PC-3 (cell line): ENCODE measurements around the gene PCDHGB7. TPM values are rescaled to one million over a fixed set of nuclear protein-coding genes. Genes with fewer than 3 reads are reported as not detected.
"Not testable (repeated sequence)": the region's sequence is repeated elsewhere in the genome, so short reads cannot be mapped to it uniquely, and the experiment has no call there.

Experiments
- ATAC-seq: fragments of 200-7000 bp; cut with Tn5 transposase; 2 replicates; pipeline ENCODE4 v1.9.1; 2020; ENCODE audit warnings: mild to moderate bottlenecking, moderate library complexity
- BruUV-seq: library from RNA; stranded (reverse); fragments of 400-500 nt; replicated peaks from 2 replicates; lab custom pipeline; 2021; lab: Mats Ljungman, UMichigan
- CTCF ChIA-PET: fragments of 300-600 bp; sonication (Branson Sonifier 250); formaldehyde crosslinking; loops from one replicate; lab custom pipeline; 2022; ENCODE audit warnings: antibody characterized with exemption; lab: Charles Lee
- POLR2A ChIA-PET: fragments of 300-600 bp; sonication (Branson Sonifier 250); formaldehyde crosslinking; loops from one replicate; lab custom pipeline; 2022; ENCODE audit warnings: antibody characterized with exemption; ENCODE audit not compliant: unreplicated experiment; lab: Charles Lee
- DNase-seq: peaks from one replicate; pipeline ENCODE4 v3.0.0-alpha.2; 2015
- H2AFZ ChIP-seq: fragments of 300-600 bp; sonication (generic); 2 replicates; pipeline ENCODE4 v1.6.0; 2016; ENCODE audit warnings: antibody characterized with exemption, low read length
- H3F3A ChIP-seq: fragments of 300-600 bp; sonication (generic); one replicate; pipeline ENCODE4 v1.6.0; 2017; ENCODE audit warnings: antibody characterized with exemption, low read length, control low read depth, mild to moderate bottlenecking; ENCODE audit not compliant: unreplicated experiment
- H3K27ac ChIP-seq: fragments of 300-600 bp; sonication (generic); 2 replicates; pipeline ENCODE4 v1.5.1; 2016; ENCODE audit warnings: mild to moderate bottlenecking, low read length
- H3K27me3 ChIP-seq: fragments of 300-600 bp; sonication (generic); 2 replicates; pipeline ENCODE4 v1.6.1; 2016; ENCODE audit warnings: low read length, mixed read lengths
- H3K36me3 ChIP-seq: fragments of 300-600 bp; sonication (generic); 2 replicates; pipeline ENCODE4 v1.6.1; 2016; ENCODE audit warnings: low read depth, mixed run types, low read length, mixed read lengths
- H3K4me1 ChIP-seq: fragments of 300-600 bp; sonication (generic); 2 replicates; pipeline ENCODE4 v1.5.1; 2016; ENCODE audit warnings: low read length; ENCODE audit not compliant: insufficient read depth
- H3K4me2 ChIP-seq: fragments of 300-600 bp; sonication (generic); 2 replicates; pipeline ENCODE4 v1.6.0; 2016; ENCODE audit warnings: low read length
- H3K4me3 ChIP-seq: fragments of 300-600 bp; sonication (generic); 2 replicates; pipeline ENCODE4 v1.5.1; 2016; ENCODE audit warnings: mild to moderate bottlenecking, low read length, mixed read lengths
- H3K79me2 ChIP-seq: fragments of 300-600 bp; sonication (generic); 2 replicates; pipeline ENCODE4 v1.6.1; 2017; ENCODE audit warnings: low read length, mixed read lengths
- H3K9ac ChIP-seq: fragments of 300-600 bp; sonication (generic); 2 replicates; pipeline ENCODE4 v1.6.0; 2016; ENCODE audit warnings: mild to moderate bottlenecking, low read length
- H3K9me2 ChIP-seq: fragments of 300-600 bp; sonication (generic); replicated peaks from 2 replicates; pipeline ENCODE4 v1.6.1; 2016; ENCODE audit warnings: mixed run types, low read length, mixed read lengths
- H3K9me3 ChIP-seq: fragments of 300-600 bp; sonication (generic); 2 replicates; pipeline ENCODE4 v1.6.1; 2016; ENCODE audit warnings: low read length, mixed read lengths
- H4K20me1 ChIP-seq: fragments of 300-600 bp; sonication (generic); 2 replicates; pipeline ENCODE4 v1.6.1; 2016; ENCODE audit warnings: low read length, mixed read lengths
- CTCF ChIP-seq: fragments of 300-600 bp; sonication (generic); conservative IDR thresholded peaks from 2 replicates; pipeline ENCODE4 v1.5.1; 2017; ENCODE audit warnings: antibody characterized with exemption, low read depth, mild to moderate bottlenecking, low read length
- EZH2 ChIP-seq: fragments of 300-600 bp; sonication (generic); IDR thresholded peaks from one replicate; pipeline ENCODE4 v1.6.1; 2017; ENCODE audit warnings: antibody characterized with exemption, mild to moderate bottlenecking, low read length; ENCODE audit not compliant: unreplicated experiment
- EZH2phosphoT487 ChIP-seq: fragments of 300-600 bp; sonication (generic); IDR thresholded peaks from 2 replicates; pipeline ENCODE4 v1.6.1; 2018; ENCODE audit warnings: mild to moderate bottlenecking, antibody characterized with exemption, low read length, borderline replicate concordance
- intact Hi-C: fragments of 100-400 bp; cut with micrococcal nuclease; formaldehyde crosslinking; loops from 2 replicates; pipeline ENCODE4 v1.9.0; 2023
- total RNA-seq: library from RNA; depleted of rRNA; stranded (reverse); fragments of >200 nt; gene quantifications from 2 replicates; pipeline ENCODE4 v1.2.3, GENCODE V29; 2014

The PCDHGB7 gene
- total RNA-seq, 1 experiment from 2014 or later, result 0.44 TPM

- Histone ChIP-seq H3K27me3 (no peaks in the 10 kb centered on the region), H2AFZ (no peak overlapping the region), H3K4me3 (no peak overlapping the region), H4K20me1 (no peaks in the 10 kb centered on the region), H3K36me3 (no peaks in the 10 kb centered on the region), H3K79me2 (no peaks in the 10 kb centered on the region), H3K9me2 (no peaks in the 10 kb centered on the region), H3K4me2 (no peak overlapping the region), H3F3A (no peaks in the 10 kb centered on the region), H3K4me1 (no peaks in the 10 kb centered on the region), H3K9ac (no peak overlapping the region), H3K27ac (no peak overlapping the region), H3K9me3 (0 out of 2 replicates have a peak, but pooled peaks cover 4% of the 10 kb centered on the region)
- CTCF ChIA-PET, result no interaction called here
- ATAC-seq (no peak), DNase-seq (no peak)
- TF ChIP-seq EZH2, result no peak
- no peak for TF ChIP-seq EZH2phosphoT487
- no peak for TF ChIP-seq CTCF
- intact Hi-C loops, result no loop called here
- POLR2A ChIA-PET, result no interaction called here
- BruUV-seq, result no TSS peak
Observed at GRCh38 chr5:141431286-141431685, 13.8 kb downstream of the PCDHGB7 start.

- H3K4me2 ChIP-seq, H4K20me1 ChIP-seq, ATAC-seq, POLR2A ChIA-PET, intact Hi-C loops, DNase-seq, H3F3A ChIP-seq, H3K79me2 ChIP-seq, H3K9me3 ChIP-seq, H3K4me3 ChIP-seq, H3K9me2 ChIP-seq, H3K4me1 ChIP-seq, BruUV-seq, CTCF ChIA-PET, H2AFZ ChIP-seq, H3K27me3 ChIP-seq, H3K27ac ChIP-seq, H3K9ac ChIP-seq, H3K36me3 ChIP-seq: not testable (repeated sequence)
Observed at GRCh38 chr5:141432308-141432707, 14.8 kb downstream of the PCDHGB7 start.

- H3K27ac ChIP-seq, BruUV-seq, H3K9ac ChIP-seq, H3K27me3 ChIP-seq, POLR2A ChIA-PET, H3K4me1 ChIP-seq, H3K9me2 ChIP-seq, H3K4me2 ChIP-seq, H3K4me3 ChIP-seq, DNase-seq, H3F3A ChIP-seq, H4K20me1 ChIP-seq, intact Hi-C loops, ATAC-seq, H3K79me2 ChIP-seq, H3K36me3 ChIP-seq, H2AFZ ChIP-seq, CTCF ChIA-PET, H3K9me3 ChIP-seq: not testable (repeated sequence)
Observed at GRCh38 chr5:141432726-141433125, 15.2 kb downstream of the PCDHGB7 start.

- Histone ChIP-seq H3F3A (no peaks in the 10 kb centered on the region), H3K4me3 (no peak overlapping the region), H3K9me3 (0 out of 2 replicates have a peak, but pooled peaks cover 4% of the 10 kb centered on the region), H3K4me1 (no peaks in the 10 kb centered on the region), H3K9me2 (no peaks in the 10 kb centered on the region), H3K4me2 (no peak overlapping the region), H3K27ac (no peak overlapping the region), H3K79me2 (no peaks in the 10 kb centered on the region), H2AFZ (no peak overlapping the region), H3K27me3 (no peaks in the 10 kb centered on the region), H4K20me1 (no peaks in the 10 kb centered on the region), H3K36me3 (no peaks in the 10 kb centered on the region), H3K9ac (no peak overlapping the region)
- POLR2A ChIA-PET, result no interaction called here
- no peak for DNase-seq
- intact Hi-C loops, result no loop called here
- CTCF ChIA-PET, result no interaction called here
- ATAC-seq, result no peak
- TF ChIP-seq EZH2, result no peak
- no peak for TF ChIP-seq EZH2phosphoT487
- no peak for TF ChIP-seq CTCF
- BruUV-seq, result no TSS peak
Observed at GRCh38 chr5:141434006-141434405, 16.5 kb downstream of the PCDHGB7 start.
